Endothelial cell of umbilical vein (primary cell): ENCODE measurements around the gene ERI2.

Experiments
- EZH2 ChIP-seq: IDR thresholded peaks from 2 replicates; pipeline ENCODE4 v1.6.1; 2012; ENCODE audit warnings: borderline replicate concordance, low read depth, mild to moderate bottlenecking, moderate library complexity, low read length, inconsistent platforms; ENCODE audit not compliant: severe bottlenecking
- POLR2A ChIP-seq: IDR thresholded peaks from 2 replicates; pipeline ENCODE4 v1.6.1; 2012; ENCODE audit warnings: low read depth, mild to moderate bottlenecking, control low read depth, low read length
- POLR2AphosphoS5 ChIP-seq: IDR thresholded peaks from 2 replicates; pipeline ENCODE4 v1.6.1; 2012; ENCODE audit warnings: low read depth, mild to moderate bottlenecking, control low read depth, low read length, moderate library complexity; ENCODE audit not compliant: insufficient read depth
- TF ChIP-seq, protein P1 (sequence below), 2 donors: IDR thresholded peaks; 1 replicate in 1 of 2; 2 replicates in 1 of 2; pipeline ENCODE4 v1.5.1; 2011; ENCODE audit warnings: low read length in 2 of 2, mild to moderate bottlenecking in 2 of 2, moderate library complexity in 2 of 2, control low read depth in 1 of 2, inconsistent platforms in 1 of 2, low read depth in 1 of 2; ENCODE audit not compliant: insufficient read depth in 1 of 2; ENCODE audit errors: extremely low read depth in 1 of 2
- TF ChIP-seq, protein P2 (sequence below): IDR thresholded peaks from 2 replicates; pipeline ENCODE4 v1.6.1; 2011; ENCODE audit not compliant: insufficient read depth, insufficient read length

DNA sequence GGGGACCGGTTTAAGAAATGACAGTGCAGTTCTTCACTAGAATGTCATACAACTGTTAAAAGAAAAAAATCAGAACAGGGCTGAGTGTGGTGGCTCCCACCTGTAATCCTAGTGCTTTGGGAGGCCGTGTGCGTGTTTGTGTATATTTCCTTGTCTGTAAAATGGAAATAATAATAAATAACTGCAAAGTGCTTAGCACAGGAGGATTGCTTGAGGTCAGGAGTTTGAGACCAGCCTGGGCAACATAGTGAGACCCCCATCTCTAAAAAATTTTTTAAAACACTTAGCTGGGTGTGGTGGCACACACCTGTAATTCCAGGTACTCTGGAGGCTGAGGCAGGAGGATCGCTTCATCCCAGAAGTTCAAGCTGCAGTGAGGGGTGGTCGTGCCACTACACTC lies 40.0 kb downstream of the ERI2 start:
- TF ChIP-seq POLR2A: no peak
- TF ChIP-seq, protein P1, sequence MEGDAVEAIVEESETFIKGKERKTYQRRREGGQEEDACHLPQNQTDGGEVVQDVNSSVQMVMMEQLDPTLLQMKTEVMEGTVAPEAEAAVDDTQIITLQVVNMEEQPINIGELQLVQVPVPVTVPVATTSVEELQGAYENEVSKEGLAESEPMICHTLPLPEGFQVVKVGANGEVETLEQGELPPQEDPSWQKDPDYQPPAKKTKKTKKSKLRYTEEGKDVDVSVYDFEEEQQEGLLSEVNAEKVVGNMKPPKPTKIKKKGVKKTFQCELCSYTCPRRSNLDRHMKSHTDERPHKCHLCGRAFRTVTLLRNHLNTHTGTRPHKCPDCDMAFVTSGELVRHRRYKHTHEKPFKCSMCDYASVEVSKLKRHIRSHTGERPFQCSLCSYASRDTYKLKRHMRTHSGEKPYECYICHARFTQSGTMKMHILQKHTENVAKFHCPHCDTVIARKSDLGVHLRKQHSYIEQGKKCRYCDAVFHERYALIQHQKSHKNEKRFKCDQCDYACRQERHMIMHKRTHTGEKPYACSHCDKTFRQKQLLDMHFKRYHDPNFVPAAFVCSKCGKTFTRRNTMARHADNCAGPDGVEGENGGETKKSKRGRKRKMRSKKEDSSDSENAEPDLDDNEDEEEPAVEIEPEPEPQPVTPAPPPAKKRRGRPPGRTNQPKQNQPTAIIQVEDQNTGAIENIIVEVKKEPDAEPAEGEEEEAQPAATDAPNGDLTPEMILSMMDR (IDR thresholded peaks at IDR 0.05; ENCODE audit: extremely low read depth in 1 of 2, insufficient read depth in 1 of 2, low read depth in 1 of 2, low read length in 2 of 2): no peak
- TF ChIP-seq, protein P2, sequence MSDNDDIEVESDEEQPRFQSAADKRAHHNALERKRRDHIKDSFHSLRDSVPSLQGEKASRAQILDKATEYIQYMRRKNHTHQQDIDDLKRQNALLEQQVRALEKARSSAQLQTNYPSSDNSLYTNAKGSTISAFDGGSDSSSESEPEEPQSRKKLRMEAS: no peak
- TF ChIP-seq EZH2: no peak
- TF ChIP-seq POLR2AphosphoS5: no peak
